HG03457 (cell line): ENCODE measurements around the gene IER3IP1.
"Not testable (repeated sequence)": the region's sequence is repeated elsewhere in the genome, so short reads cannot be mapped to it uniquely, and the experiment has no call there.

Experiments used
- ATAC-seq: cut with Tn5 transposase; IDR thresholded peaks from one replicate; pipeline ENCODE4 v1.9.1; 2021; ENCODE audit warnings: moderate number of reproducible peaks; ENCODE audit not compliant: unreplicated experiment

The IER3IP1 gene

GRCh38 chr18:47160256-47160655, 15.9 kb downstream of the IER3IP1 start:
- ATAC-seq: no peak

GRCh38 chr18:47158404-47158803, 17.8 kb downstream of the IER3IP1 start:
- ATAC-seq: not testable (repeated sequence)

DNA sequence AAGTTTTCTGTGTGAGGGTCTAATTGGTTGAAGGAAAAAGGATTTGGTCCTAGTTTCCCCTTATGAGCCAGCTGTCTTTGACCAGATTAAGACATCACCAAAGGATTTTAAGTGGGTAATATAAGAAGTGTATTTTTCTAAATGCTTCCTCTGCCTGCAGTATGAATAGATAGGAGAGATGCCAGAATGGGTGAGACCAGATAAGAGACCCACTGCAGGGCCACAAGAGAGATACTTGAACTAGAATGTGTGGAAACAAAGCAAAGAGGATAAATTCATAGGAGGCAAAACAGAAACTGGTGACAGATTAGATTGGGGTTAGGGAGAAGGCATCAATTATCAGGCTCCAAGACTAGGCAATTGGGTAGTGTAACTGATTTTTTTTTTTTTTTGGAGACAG, 24.7 kb downstream of the IER3IP1 start:
- no peak for ATAC-seq

- ATAC-seq: no peak
Measured at GRCh38 chr18:47150824-47151366, 25.3 kb downstream of the IER3IP1 start.

DNA sequence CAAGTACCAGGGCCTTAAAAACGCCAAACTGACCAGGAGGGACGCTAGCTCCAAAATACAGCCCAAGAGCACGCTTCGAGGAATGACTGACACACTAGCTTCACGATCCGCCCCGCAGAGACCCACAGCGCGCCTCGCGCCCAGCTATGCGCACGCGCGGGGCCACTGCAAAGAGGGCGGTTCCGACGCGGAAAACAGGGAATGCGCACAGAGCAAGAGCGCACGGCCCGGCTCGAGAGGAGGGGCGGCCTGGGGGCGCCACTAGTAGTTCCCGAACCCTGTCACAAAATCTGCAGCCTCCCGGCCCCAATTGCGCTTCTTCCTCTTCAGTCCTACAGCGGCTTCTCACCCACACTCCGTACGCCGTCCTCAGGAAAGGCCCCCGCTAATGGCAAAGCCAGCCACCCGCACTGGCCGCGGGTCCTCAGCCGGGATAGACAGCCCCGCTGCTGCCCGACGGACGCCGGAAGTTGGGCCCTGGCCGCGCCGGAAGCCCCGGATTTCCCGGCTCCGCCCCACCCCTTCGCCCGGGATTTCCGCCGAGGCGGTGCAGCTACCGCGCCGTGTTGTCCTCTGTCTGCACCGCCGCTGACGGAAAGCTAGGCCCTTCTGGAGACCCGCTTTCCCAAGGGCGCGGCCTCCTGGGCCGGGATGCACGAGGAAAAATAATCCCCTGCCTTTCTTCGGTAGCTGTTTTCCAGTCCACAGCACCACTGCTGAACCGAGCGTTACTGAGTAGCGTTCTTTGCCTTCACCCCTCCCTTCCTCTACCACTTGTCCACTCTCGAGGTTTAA, 25.9 kb downstream of the IER3IP1 start, which contains the start of gene HDHD2:
Gene HDHD2 (minus strand): TSS at position 472 of the 795 bp plus-strand sequence. CDS start 14,061 bp downstream, outside the sequence.
- peak; percentile 84 for ATAC-seq

DNA sequence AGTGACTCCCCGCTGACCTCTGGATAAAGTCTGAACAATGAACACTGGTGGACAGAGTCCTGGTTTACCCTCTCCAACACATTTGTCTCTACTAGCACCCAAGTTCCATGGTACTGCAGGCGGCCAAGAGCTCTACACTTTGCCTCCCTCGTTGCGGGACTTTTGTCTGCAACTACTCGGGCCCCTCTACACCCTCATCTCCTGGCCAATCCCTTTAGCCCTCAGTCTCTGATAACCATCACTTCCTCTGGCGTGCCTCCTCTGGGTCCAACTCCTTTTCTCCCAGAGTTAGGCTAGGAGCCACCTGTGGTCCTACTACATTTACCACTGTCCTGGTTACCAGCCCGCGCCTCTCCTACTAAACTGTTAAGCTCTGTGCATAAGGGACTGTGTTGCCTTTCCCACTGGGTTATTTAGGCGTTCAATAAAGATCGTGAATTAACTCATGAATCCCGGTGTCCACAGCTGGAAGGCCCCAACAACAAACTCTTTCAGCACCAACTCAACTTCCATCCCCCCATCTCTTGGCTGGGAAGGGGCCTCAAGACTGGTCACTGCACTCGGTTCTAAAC, 26.6 kb downstream of the IER3IP1 start:
- no peak for ATAC-seq

- no peak for ATAC-seq
Measured at GRCh38 chr18:47146206-47146605, 30.0 kb downstream of the IER3IP1 start.

DNA sequence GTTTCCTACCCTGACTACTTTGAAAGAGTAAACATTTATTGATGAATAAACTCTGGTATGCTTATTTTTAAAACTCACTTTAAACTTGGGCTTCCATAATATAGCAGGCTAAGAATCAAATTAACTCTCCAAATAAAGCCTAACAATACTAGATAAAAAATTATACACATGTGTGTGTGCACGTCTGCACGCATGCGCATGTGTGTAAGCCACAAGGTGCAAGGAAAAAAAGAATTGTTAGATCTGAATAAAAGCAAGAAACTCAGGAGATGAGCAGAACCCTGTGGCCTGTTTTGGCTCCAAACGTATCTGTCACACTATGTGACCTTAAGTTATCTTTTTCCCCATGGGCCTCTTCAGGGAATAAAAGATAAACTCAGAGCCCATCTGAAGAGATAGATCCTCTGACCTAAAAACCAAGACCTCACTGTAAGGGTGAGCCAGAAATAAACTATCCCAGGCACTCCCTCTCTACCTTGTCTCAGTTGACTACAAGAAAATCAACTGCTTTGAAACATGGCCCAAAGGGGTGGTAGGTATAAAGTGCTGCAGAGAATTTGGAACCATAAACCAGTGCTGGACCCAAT, 32.2 kb downstream of the IER3IP1 start:
- no peak for ATAC-seq

DNA sequence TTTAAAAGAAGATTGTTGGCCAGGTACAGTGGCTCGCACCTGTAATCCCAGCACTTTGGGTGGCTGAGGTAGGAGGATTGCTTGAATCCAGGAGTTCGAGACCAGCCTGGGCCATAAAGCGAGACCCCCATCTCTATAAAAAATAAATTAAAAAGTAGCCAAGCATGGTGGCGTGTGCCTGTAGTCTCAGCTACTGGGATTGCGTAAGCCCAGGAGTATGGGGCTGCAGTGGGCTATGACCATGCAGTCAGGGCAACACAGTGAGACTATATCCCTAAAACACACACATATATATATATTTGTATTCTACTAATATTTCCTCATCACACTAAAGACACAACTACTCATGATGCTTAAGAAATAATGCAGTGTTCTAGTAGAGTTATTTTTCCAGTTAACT, 33.0 kb downstream of the IER3IP1 start:
- ATAC-seq: no peak

DNA sequence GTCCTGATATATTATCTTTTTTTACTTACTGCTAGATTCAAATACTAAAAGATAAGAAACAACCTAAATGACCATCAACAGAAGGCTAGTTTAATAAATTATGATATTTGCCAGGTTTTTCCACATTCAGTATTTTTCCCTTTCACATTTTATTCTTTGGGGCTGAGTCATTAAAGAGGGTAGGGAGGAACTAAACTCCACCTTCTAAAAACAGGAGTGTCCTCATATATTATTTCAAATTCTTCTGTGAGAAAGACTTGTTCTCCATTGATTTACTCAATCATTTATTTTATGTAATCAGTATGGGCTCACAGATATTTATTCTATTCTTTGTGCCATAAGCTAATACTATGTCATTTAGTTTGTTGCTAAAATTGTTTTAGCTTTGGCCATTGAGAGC, 34.9 kb downstream of the IER3IP1 start:
- no peak for ATAC-seq

DNA sequence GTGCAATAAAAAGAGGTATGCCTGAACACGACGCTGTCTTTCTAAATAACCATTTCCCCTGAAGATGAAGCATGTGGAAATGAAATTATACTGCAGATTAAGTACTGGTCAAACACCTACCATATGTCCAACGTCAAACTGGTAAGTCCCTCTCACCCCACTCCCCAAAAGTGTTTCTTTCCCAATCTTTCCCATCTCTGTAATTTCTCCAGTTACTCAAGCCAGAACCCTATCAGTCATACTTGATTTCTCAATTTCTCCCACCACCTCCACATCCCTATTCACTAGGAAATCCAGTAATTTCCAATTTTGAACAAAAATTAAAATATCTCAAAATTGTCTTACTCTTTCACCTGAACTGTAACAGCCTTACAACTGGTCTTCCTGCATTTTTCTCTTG, 55.0 kb downstream of the IER3IP1 start:
- ATAC-seq: no peak

DNA sequence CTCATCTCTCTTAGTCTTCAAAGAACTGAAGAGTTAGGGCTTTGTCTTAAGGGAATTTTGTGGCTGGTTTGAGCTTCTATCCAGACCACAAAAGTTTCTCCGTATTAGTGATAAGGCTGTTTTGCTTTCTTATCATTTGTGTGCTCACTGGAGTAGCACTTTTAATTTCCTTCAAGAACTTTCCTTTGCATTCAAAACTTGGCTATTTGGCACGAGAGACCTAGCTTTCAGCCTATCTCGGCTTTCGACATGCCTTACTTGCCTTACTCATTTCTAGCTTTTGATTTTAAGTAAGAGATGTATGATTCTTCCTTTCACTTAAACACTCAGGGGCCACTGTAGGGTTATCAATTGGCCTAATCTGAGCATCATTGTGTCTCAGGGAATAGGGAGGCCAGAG, 55.7 kb downstream of the IER3IP1 start:
- ATAC-seq: peak; percentile 93

GRCh38 chr18:47118981-47119380, 57.2 kb downstream of the IER3IP1 start:
- no peak for ATAC-seq

DNA sequence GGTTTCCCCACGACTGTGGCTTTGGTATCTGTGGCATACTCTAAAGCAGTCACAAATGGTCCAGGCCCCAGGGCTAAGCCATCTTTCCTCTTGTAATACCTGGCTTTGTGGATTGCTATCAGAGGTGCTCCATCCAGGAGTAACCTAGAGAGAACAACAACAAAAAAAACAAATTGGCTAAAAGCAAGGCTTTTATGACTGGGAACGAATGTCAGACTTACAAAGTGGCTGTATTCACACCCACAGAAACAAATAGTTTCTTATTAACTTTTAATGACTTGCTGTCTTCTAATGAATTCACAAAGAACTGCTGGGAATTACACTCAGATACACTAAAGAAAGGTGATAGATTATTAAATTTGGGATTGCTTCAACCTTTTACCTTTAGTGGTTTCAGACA, 61.0 kb downstream of the IER3IP1 start:
- no peak for ATAC-seq

GRCh38 chr18:47113796-47114540, 62.2 kb downstream of the IER3IP1 start:
- no peak for ATAC-seq

DNA sequence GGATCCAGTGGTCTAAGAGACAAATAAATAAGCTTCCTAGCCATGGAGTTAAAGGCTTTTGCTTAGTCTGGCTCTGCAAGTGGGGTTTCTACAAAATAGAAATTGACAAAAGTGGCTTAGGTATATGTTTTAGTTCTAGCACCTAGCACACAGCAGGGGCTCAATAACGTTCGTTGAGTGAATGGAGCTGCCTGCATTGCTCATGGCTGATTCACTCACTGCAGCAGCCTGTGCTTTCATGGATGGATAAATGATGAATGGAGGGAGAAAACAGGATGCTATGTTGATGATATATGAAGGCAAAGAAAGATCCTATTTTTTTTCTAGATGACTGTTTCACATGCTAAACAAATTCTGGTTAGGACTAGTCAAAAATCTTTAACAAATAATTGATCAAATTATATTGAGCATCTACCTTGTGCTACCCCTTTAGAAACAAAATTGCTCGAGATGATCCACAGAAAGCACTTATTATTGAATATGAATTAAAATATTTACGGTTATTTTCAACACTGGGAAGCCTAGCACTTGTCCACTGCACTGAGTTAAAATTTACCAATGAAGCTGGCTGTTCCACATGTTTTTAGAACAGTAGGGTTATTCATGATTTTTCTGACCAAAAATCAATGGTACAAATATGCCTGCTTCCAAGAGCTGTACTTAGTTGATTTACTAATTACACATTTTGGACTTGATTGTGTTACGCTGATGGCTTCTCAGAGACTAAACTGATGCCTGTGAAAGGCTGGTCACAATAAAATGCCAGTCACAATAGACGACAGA, 65.5 kb downstream of the IER3IP1 start:
- ATAC-seq: no peak

GRCh38 chr18:47109720-47110119, 66.4 kb downstream of the IER3IP1 start:
- ATAC-seq: no peak

GRCh38 chr18:47108998-47109405, 67.2 kb downstream of the IER3IP1 start:
- ATAC-seq: no peak

DNA sequence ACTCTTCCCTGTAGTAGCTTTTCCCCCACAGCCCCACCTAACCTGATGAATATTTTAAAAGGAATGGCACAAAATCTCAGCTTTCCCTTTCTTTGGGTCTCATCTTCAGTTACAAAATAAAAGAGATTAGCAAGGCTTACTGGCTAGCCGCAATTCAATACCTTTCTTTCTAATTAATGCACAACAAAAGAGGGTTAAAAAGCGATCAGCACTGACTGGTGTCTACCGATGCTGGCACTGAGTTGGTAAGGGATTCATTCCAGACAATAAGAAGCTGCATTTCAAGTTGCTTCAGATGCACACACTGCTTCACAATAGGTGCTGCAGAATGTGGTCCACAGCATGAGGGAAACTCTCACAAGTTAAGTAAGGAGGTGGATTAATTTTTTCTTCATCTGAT, 67.8 kb downstream of the IER3IP1 start:
- no peak for ATAC-seq
